ENCODE data around the gene SEMA6A. TPM values are rescaled to one million over a fixed set of nuclear protein-coding genes. Genes with fewer than 3 reads are reported as not detected.

The SEMA6A gene
- total and polyA plus RNA-seq, 7 donors: 1.1 to 7.6 (median 3.1) TPM

- H3K4me3 ChIP-seq: no peak overlapping the region
- no peaks in the 10 kb centered on the region for H3K9me3 ChIP-seq
- H3K27ac ChIP-seq: no peak overlapping the region
- no peak for DNase-seq
- WGBS, 3 donors: 32 to 43% (median 43%) methylated on average over 5 of the region's 5 CpGs
- TF ChIP-seq, protein P1, sequence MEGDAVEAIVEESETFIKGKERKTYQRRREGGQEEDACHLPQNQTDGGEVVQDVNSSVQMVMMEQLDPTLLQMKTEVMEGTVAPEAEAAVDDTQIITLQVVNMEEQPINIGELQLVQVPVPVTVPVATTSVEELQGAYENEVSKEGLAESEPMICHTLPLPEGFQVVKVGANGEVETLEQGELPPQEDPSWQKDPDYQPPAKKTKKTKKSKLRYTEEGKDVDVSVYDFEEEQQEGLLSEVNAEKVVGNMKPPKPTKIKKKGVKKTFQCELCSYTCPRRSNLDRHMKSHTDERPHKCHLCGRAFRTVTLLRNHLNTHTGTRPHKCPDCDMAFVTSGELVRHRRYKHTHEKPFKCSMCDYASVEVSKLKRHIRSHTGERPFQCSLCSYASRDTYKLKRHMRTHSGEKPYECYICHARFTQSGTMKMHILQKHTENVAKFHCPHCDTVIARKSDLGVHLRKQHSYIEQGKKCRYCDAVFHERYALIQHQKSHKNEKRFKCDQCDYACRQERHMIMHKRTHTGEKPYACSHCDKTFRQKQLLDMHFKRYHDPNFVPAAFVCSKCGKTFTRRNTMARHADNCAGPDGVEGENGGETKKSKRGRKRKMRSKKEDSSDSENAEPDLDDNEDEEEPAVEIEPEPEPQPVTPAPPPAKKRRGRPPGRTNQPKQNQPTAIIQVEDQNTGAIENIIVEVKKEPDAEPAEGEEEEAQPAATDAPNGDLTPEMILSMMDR (IDR thresholded peaks at IDR 0.05): no peak
- peaks cover 0 to 3% of the 10 kb centered on the region in 2 donors for H3K36me3 ChIP-seq (ENCODE audit: insufficient read depth in 1 of 2, low read depth in 1 of 2)
- intact Hi-C loops (cut with DNase I): no loop called here
- ATAC-seq: no peak
- H3K4me1 ChIP-seq: no peaks in the 10 kb centered on the region
- H3K27me3 ChIP-seq (ENCODE audit: insufficient read depth in 3 of 3, low read length in 2 of 3): no peaks in the 10 kb centered on the region
Measured at GRCh38 chr5:116453988-116454411, 120.6 kb downstream of the SEMA6A start.

GRCh38 chr5:116452774-116453368 is 121.8 kb downstream of the SEMA6A start:
- no peak overlapping the region for H3K27ac ChIP-seq
- DNase-seq: no peak
- ATAC-seq: no peak
- peaks cover 0 to 3% of the 10 kb centered on the region in 2 donors for H3K36me3 ChIP-seq (ENCODE audit: insufficient read depth in 1 of 2, low read depth in 1 of 2)
- WGBS, 3 donors: 94 to 100% (median 96%) methylated on average over 2 of the region's 2 CpGs
- H3K4me3 ChIP-seq: no peak overlapping the region
- H3K9me3 ChIP-seq: no peaks in the 10 kb centered on the region
- H3K4me1 ChIP-seq: no peaks in the 10 kb centered on the region
- TF ChIP-seq, protein P1 (IDR thresholded peaks at IDR 0.05): no peak
- no peaks in the 10 kb centered on the region for H3K27me3 ChIP-seq (ENCODE audit: insufficient read depth in 3 of 3, low read length in 2 of 3)
- intact Hi-C loops (cut with DNase I): no loop called here

GRCh38 chr5:116451905-116452450 is 122.6 kb downstream of the SEMA6A start:
- TF ChIP-seq, protein P1 (IDR thresholded peaks at IDR 0.05): no peak
- Histone ChIP-seq H3K27me3 (ENCODE audit: insufficient read depth in 3 of 3, low read length in 2 of 3) (no peaks in the 10 kb centered on the region), H3K9me3 (no peaks in the 10 kb centered on the region), H3K4me3 (no peak overlapping the region), H3K27ac (no peak overlapping the region), H3K4me1 (no peaks in the 10 kb centered on the region), H3K36me3 (ENCODE audit: insufficient read depth in 1 of 2, low read depth in 1 of 2) (peaks cover 0 to 10% of the 10 kb centered on the region in 2 donors)
- DNase-seq (no peak), ATAC-seq (no peak)
- intact Hi-C loops (cut with DNase I): no loop called here
- WGBS, 3 donors: 79 to 83% (median 80%) methylated on average over 3 of the region's 3 CpGs

GRCh38 chr5:116451066-116451465 is 123.6 kb downstream of the SEMA6A start:
- peaks cover 0 to 13% of the 10 kb centered on the region in 2 donors for H3K36me3 ChIP-seq (ENCODE audit: insufficient read depth in 1 of 2, low read depth in 1 of 2)
- no peaks in the 10 kb centered on the region for H3K27me3 ChIP-seq (ENCODE audit: insufficient read depth in 3 of 3, low read length in 2 of 3)
- DNase-seq (no peak), ATAC-seq (no peak)
- 88 to 93% (median 88%) methylated on average over 3 of the region's 3 CpGs for WGBS, 3 donors
- TF ChIP-seq, protein P1 (IDR thresholded peaks at IDR 0.05): no peak
- H3K4me1 ChIP-seq: no peaks in the 10 kb centered on the region
- H3K4me3 ChIP-seq: no peak overlapping the region
- intact Hi-C loops (cut with DNase I): no loop called here
- no peak overlapping the region for H3K27ac ChIP-seq
- H3K9me3 ChIP-seq: no peaks in the 10 kb centered on the region

GRCh38 chr5:116449458-116449857 is 125.2 kb downstream of the SEMA6A start:
- DNase-seq: no peak

More at GRCh38 chr5:116449458-116449857, 125.2 kb downstream of the SEMA6A start:
- intact Hi-C loops (cut with DNase I): no loop called here
- 82 to 91% (median 90%) methylated on average over 3 of the region's 3 CpGs for WGBS, 3 donors
- H3K4me3 ChIP-seq: no peak overlapping the region
- H3K4me1 ChIP-seq: no peaks in the 10 kb centered on the region
- ATAC-seq: no peak
- peaks cover 0 to 15% of the 10 kb centered on the region in 2 donors for H3K36me3 ChIP-seq (ENCODE audit: insufficient read depth in 1 of 2, low read depth in 1 of 2)
- no peaks in the 10 kb centered on the region for H3K27me3 ChIP-seq (ENCODE audit: insufficient read depth in 3 of 3, low read length in 2 of 3)
- no peak overlapping the region for H3K27ac ChIP-seq
- TF ChIP-seq, protein P1 (IDR thresholded peaks at IDR 0.05): no peak
- H3K9me3 ChIP-seq: no peaks in the 10 kb centered on the region
